SK-N-MC (cell line): ENCODE results near the gene FBXO38.
A peak's percentile ranks its signal among the peaks of the same experiment; 100 is the strongest.

Experiments
- DNase-seq: peaks from one replicate; pipeline ENCODE4 v3.0.0-alpha.2; 2011; ENCODE audit warnings: low read depth, low spot score
- H3K27ac ChIP-seq: fragments of 200-600 bp; sonication (generic); 2 replicates; pipeline ENCODE4 v1.5.1; 2016; ENCODE audit warnings: mixed run types
- H3K36me3 ChIP-seq: fragments of 200-600 bp; sonication (generic); 2 replicates; pipeline ENCODE4 v1.6.1; 2017; ENCODE audit warnings: antibody characterized with exemption, low read length, mixed read lengths; ENCODE audit not compliant: insufficient read depth
- H3K4me3 ChIP-seq: fragments of 200-600 bp; sonication (generic); 2 replicates; pipeline ENCODE4 v1.5.1; 2016
- H3K9ac ChIP-seq: fragments of 200-600 bp; sonication (generic); 2 replicates; pipeline ENCODE4 v1.8.0; 2017; ENCODE audit warnings: mixed run types, mixed read lengths; ENCODE audit not compliant: insufficient read length
- H3K9me3 ChIP-seq: fragments of 200-600 bp; sonication (generic); 2 replicates; pipeline ENCODE4 v1.6.1; 2017; ENCODE audit warnings: low read depth, mild to moderate bottlenecking, antibody characterized with exemption, low read length, moderate library complexity, mixed read lengths
- EZH2 ChIP-seq: fragments of 200-600 bp; sonication (generic); IDR thresholded peaks from one replicate; pipeline ENCODE4 v1.6.1; 2017; ENCODE audit warnings: antibody characterized with exemption
- FOXP2 ChIP-seq: optimal IDR thresholded peaks from 2 replicates; pipeline ENCODE3; 2011; ENCODE audit warnings: mild to moderate bottlenecking, moderate library complexity; ENCODE audit not compliant: insufficient read depth; ENCODE audit errors: extremely low read length, control extremely low read depth
- POLR2AphosphoS5 ChIP-seq: IDR thresholded peaks from 2 replicates; pipeline ENCODE4 v1.6.1; 2012; ENCODE audit warnings: mild to moderate bottlenecking, low read depth, low read length, borderline replicate concordance

The FBXO38 gene

GRCh38 chr5:148383564-148384379, at the start of gene FBXO38:
Gene FBXO38, plus strand, starts transcription at chr5:148383958. Its CDS starts 10,819 bp downstream, at chr5:148394777.
- TF ChIP-seq FOXP2 = no peak
- peak; percentile 91 for TF ChIP-seq POLR2AphosphoS5
- H3K4me3 ChIP-seq = peak within 1 kb of the TSS; percentile 94
- peak within 1 kb of the TSS; percentile 66 for H3K27ac ChIP-seq
- H3K9ac ChIP-seq = peak within 1 kb of the TSS; percentile 97
- DNase-seq = peak; percentile 83
- no peaks in the 10 kb centered on the region for H3K9me3 ChIP-seq
- peaks cover 1% of the 10 kb centered on the region; the same call in 1 of the 2 replicates for H3K36me3 ChIP-seq

GRCh38 chr5:148335259-148335658, 48.5 kb upstream of the FBXO38 start, which contains the start of gene SPINK9:
Gene SPINK9, plus strand, starts transcription at chr5:148335559. Its CDS starts 55 bp downstream, at chr5:148335614.
- no peak for TF ChIP-seq POLR2AphosphoS5
- DNase-seq = no peak
- H3K9ac ChIP-seq = no peak within 1 kb of the TSS
- no peak within 1 kb of the TSS for H3K27ac ChIP-seq
- H3K9me3 ChIP-seq = no peaks in the 10 kb centered on the region
- no peaks in the 10 kb centered on the region for H3K36me3 ChIP-seq
- H3K4me3 ChIP-seq = no peak within 1 kb of the TSS

GRCh38 chr5:148336704-148337435, 46.9 kb upstream of the FBXO38 start:
- DNase-seq = no peak
- Histone ChIP-seq H3K9ac (no peak overlapping the region), H3K9me3 (no peaks in the 10 kb centered on the region)

DNA sequence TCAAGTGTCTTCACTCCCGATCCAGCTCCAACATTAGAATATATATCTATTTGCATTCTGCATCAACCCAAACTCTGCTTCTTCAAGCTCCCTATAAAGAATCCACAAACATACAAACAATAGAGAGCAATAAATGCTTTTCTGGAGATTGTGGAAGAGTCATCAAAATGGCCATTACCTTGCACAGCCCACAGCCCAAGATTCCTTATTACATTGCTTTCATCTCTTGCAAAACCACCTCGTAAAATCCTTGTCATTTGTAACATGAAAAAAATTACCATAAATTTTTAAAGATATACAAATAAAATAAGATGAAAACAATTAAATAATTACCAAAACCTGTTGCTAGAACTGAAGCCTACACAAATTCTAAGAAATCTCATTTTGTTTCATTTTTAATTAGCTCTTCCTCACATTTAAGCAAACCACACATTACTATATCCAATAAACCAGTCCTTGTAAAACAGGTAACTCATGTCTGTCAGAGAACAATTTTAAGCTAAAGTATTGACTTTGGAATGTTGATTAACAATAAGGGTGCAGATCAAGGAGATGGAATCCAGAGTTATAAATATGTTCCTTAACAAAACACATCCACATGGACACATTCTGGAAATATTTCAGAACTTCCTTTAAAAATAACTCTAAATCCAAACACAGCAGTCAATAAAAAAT, 41.2 kb upstream of the FBXO38 start:
- Histone ChIP-seq H3K36me3 (no peaks in the 10 kb centered on the region), H3K4me3 (no peak overlapping the region), H3K27ac (no peak overlapping the region), H3K9ac (no peak overlapping the region), H3K9me3 (no peaks in the 10 kb centered on the region)
- no peak for DNase-seq
- TF ChIP-seq POLR2AphosphoS5 (no peak), FOXP2 (no peak), EZH2 (no peak)

More at GRCh38 chr5:148336704-148337435, 46.9 kb upstream of the FBXO38 start:
- TF ChIP-seq EZH2 (no peak), POLR2AphosphoS5 (no peak), FOXP2 (no peak)
- Histone ChIP-seq H3K27ac (no peak overlapping the region), H3K4me3 (no peak overlapping the region), H3K36me3 (no peaks in the 10 kb centered on the region)

DNA sequence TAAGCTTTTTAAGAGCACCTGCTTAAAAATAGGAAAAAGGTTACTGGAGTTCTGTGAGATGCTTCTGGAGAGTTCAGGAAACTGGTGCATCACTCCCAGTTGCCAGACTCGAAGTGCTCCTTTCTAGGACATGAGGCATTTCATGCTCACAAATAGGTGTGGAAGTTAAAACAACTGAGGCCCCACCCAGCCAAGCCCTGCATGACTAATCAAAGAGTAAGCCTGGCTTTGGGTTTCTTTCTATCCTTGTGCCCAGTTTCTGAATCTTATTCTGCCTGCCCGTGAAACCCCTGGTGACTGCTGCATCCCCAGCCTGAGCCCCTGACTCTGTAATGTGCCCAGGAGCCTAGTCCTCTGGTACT, 40.7 kb upstream of the FBXO38 start:
- no peak overlapping the region for H3K4me3 ChIP-seq
- DNase-seq = no peak
- H3K9me3 ChIP-seq = no peaks in the 10 kb centered on the region
- H3K36me3 ChIP-seq = no peaks in the 10 kb centered on the region
- no peak overlapping the region for H3K9ac ChIP-seq
- no peak overlapping the region for H3K27ac ChIP-seq
- no peak for TF ChIP-seq FOXP2
- TF ChIP-seq EZH2 = no peak

DNA sequence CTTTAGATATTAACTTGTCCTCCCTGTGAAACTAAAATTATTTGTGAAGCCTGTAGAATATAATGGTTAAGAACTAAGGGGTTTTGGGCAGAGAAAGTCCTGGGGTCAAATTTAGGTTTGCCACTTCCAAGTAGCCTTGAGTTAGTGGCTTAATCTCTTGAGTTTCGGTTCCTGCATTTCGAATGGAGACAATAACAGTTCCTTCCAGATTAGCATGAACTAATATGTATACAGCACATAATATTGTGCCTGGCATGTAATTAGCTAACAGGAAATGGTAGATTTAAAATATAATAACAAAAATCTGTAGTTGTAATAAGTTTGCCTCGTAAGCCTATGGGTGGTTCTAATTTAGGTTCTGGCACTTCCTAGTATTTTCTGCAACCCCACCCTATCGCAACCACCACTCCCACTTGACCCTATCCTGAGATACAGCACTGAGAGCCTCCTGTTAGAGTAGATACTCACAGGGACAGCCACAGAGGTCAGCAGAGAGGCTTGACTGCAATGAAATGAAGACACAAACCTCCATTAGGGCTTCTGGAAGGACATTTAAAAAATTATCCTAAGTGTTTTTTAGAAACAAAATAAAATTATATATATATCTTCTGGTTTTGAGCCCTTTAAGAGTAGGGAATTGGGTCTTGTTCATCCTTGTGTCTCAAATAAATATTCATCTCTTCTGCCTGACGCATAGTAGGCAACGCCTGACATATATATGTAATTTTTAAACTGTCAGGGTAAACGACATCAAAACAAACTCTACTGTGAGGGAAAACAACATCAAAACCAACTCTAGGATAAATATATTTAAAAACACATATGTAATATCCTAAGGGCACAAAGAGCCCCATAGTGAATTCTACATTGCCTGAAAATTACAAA, 39.9 kb upstream of the FBXO38 start:
- no peaks in the 10 kb centered on the region for H3K9me3 ChIP-seq
- H3K4me3 ChIP-seq = no peak overlapping the region
- TF ChIP-seq FOXP2 (no peak), POLR2AphosphoS5 (no peak), EZH2 (no peak)
- no peak overlapping the region for H3K27ac ChIP-seq
- no peaks in the 10 kb centered on the region for H3K36me3 ChIP-seq
- DNase-seq = no peak
- H3K9ac ChIP-seq = no peak overlapping the region

- TF ChIP-seq FOXP2 (no peak), POLR2AphosphoS5 (no peak), EZH2 (no peak)
- no peaks in the 10 kb centered on the region for H3K36me3 ChIP-seq
- H3K27ac ChIP-seq = no peak overlapping the region
- no peak overlapping the region for H3K9ac ChIP-seq
- no peak for DNase-seq
- no peak overlapping the region for H3K4me3 ChIP-seq
- H3K9me3 ChIP-seq = no peaks in the 10 kb centered on the region
Observed at GRCh38 chr5:148347706-148348105, 36.1 kb upstream of the FBXO38 start.
